HG03460 (cell line): Measurements from ENCODE around the gene LEFTY1.

Experiments
- ATAC-seq: cut with Tn5 transposase; IDR thresholded peaks from one replicate; pipeline ENCODE4 v1.9.1; 2021; ENCODE audit not compliant: unreplicated experiment

Gene LEFTY1

GRCh38 chr1:225874431-225874830 lies 14.5 kb downstream of the LEFTY1 start:
- ATAC-seq: no peak

GRCh38 chr1:225873281-225873850 lies 15.6 kb downstream of the LEFTY1 start:
- no peak for ATAC-seq

- no peak for ATAC-seq
Measured at GRCh38 chr1:225872075-225872430, 16.9 kb downstream of the LEFTY1 start.

- no peak for ATAC-seq
Measured at GRCh38 chr1:225871359-225872074, 17.4 kb downstream of the LEFTY1 start.

GRCh38 chr1:225870911-225871310 lies 18.0 kb downstream of the LEFTY1 start:
- no peak for ATAC-seq

GRCh38 chr1:225868631-225869330 lies 20.2 kb downstream of the LEFTY1 start:
- ATAC-seq: no peak

- ATAC-seq: no peak
Measured at GRCh38 chr1:225866981-225867380, 22.0 kb downstream of the LEFTY1 start.

GRCh38 chr1:225866061-225866837 lies 22.7 kb downstream of the LEFTY1 start:
- ATAC-seq: no peak

GRCh38 chr1:225865514-225865913 lies 23.4 kb downstream of the LEFTY1 start:
- ATAC-seq: no peak

GRCh38 chr1:225863167-225863566 lies 25.8 kb downstream of the LEFTY1 start:
- ATAC-seq: no peak

GRCh38 chr1:225862581-225862950 lies 26.4 kb downstream of the LEFTY1 start:
- ATAC-seq: no peak

- no peak for ATAC-seq
Measured at GRCh38 chr1:225861834-225862580, 26.9 kb downstream of the LEFTY1 start.

- ATAC-seq: no peak
Measured at GRCh38 chr1:225860876-225861441, 28.0 kb downstream of the LEFTY1 start.

GRCh38 chr1:225860107-225860506 lies 28.8 kb downstream of the LEFTY1 start:
- no peak for ATAC-seq

- ATAC-seq: no peak
Measured at GRCh38 chr1:225859151-225859550, 29.8 kb downstream of the LEFTY1 start.

- no peak for ATAC-seq
Measured at GRCh38 chr1:225857256-225857655, 31.7 kb downstream of the LEFTY1 start.

- ATAC-seq: no peak
Measured at GRCh38 chr1:225855503-225856300, 33.2 kb downstream of the LEFTY1 start.

GRCh38 chr1:225853441-225853840 lies 35.5 kb downstream of the LEFTY1 start:
- no peak for ATAC-seq

GRCh38 chr1:225852413-225853124 lies 36.4 kb downstream of the LEFTY1 start:
- no peak for ATAC-seq
